Ramos (cell line): ENCODE data around the gene MGLL.

ENCODE experiments used
- in situ Hi-C: fragments of 300-500 bp; cut with MboI; formaldehyde crosslinking; loops from one replicate; pipeline ENCODE4 v1.14.3; 2022; ENCODE audit warnings: low sequenced_read_pairs; ENCODE audit not compliant: unreplicated experiment

The MGLL gene

DNA sequence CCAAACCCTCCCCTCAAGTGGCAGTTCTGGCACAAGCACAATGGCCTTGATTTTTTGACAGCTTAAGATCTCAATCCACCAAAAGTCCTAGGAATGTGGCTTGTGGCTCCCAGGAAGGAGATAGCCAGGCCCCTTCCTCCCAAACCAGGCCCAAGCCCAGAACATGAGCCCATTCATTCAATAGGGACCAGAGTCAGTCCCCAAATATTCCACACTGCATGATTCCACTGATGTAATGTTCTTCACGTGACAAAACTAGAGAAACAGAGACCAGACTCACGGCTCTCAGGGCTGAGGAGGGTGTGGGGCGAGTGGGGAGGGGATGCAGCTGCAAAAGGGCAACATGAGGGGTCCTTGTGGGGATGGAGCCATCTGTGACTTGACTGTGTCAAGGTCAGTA lies 124.0 kb downstream of the MGLL start:
- in situ Hi-C loops, result no loop called here

DNA sequence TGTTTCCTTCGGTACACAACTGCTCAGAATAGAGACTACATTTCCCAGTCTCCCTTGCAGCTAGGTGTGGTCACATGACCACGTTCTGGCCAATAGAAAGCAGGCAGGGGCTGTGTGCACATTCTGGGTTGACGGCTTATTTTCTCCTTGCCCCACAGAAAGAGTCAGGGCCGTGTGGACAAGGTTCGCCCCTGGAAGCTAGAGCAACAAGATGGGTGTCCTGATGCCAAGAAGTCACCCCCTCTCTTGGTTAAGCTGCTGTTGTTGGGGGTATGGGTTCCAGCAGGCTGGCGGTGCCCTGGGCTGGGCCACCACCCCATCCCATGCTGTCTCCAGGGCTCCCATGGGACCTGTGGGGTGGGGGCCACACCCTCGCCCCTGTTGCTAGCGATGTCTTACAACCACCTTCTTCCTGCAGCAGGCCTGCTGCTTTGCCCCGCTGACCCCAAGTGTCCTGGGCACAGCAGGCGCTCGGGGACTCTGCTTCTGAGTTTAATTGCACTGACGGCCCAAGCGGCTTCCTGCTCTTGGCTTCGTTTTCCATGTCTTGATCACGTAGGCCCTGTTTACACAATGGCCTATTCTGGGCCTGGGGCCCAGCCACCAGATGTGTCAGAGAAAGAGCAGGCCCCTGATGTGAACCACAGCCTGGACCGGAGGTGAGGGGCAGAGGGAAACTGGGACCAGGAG lies 124.6 kb downstream of the MGLL start:
- in situ Hi-C loops, result no loop called here

DNA sequence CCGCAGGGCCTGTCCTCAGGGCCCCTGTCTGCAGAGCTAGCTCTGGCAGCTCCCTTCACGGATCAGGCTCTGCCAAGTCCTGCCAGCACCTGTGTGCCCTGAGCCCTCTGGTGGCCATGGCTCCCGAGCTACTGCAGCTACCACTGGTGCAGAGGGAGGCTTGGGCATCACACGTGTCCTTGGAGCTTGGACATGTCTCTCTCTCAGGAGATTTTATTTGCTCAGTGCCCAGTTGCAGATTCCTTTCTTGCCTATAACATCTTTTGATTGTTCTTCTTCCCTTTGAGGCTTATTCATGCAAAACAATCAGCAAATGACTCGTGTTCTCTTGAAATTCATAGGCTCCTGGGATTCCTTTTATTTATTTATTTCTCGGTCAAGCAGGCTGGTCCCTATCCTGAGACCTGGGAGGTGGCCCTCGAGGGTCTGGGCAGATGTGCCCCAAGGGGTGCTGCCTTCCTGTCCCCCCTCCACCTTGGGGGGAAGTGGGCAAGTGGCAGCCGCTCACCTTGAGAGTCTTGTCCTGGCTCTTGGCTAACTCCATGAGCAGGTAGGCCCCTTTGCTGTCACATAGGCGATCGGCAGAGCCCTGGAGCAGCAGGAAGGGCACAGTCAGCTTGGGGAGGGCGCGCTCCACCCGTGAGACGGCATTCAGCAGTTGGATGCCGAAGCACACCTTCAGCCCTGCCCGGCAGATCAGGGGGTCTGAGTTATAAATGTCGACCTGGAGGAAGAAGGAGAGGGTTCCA lies 127.7 kb downstream of the MGLL start:
- in situ Hi-C loops, result no loop called here

DNA sequence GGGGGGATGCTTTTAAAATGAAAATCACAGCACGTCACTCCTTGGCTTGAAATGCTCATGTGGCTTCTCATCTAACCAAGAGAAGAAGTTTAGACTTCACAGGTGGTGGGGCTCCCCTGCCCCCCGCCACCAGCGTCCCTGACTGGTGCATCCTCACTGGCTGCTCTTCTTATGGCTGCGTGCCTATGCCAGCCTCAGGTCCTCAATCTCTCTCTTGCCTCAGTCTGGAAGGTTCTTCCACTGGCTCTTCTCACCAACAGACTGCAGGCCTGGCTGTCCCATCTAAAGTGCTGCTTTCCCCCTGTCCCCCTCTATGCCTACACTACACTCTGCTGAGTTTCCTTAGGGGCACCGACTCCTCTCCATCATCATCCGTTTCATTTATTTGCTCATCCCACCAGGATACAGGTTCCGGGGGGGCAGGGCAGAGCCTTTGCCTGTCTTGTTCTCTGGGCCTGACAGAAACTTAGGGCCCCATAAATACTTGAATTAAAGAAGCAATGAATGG lies 128.9 kb downstream of the MGLL start:
- in situ Hi-C loops, result no loop called here

DNA sequence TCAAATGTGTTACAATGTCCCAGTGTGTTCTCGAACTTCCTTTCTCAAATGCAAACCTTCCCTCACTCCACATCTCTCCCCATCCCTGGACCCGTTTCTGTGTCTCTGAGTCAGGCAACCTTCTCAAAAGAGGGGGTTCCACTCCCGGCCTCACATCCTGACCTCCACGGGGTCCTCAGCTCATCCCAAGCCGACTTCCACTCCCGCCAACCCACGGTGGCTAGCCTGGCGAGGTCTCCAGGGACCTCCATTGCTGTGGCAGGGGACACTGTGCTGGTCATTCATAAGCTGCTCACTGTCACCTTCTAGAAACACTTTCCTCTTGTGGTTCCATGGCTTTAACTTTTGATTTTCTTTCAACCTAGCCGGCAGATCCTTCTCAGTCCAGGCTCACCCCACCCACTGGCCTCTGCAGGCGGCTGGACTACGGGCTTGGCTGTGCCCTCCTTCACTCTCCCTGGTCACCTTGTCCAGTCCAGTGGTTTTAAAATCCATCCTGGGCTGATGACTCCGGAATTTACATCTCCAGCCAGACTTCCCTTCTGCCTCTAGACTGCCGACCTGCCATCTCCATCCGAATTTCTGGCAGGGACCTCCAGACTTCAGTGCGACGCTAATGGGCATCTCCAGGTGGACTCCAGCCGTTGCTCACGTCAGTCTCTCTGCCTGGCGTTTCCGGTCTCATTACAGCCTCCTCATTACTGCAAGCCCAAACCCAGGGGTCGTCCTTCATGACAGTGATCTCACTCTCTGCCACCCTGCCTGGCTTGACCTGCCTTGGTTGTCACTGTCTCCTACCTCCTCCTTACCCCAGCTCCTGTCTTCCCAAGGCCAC lies 129.6 kb downstream of the MGLL start:
- in situ Hi-C loops, result no loop called here

DNA sequence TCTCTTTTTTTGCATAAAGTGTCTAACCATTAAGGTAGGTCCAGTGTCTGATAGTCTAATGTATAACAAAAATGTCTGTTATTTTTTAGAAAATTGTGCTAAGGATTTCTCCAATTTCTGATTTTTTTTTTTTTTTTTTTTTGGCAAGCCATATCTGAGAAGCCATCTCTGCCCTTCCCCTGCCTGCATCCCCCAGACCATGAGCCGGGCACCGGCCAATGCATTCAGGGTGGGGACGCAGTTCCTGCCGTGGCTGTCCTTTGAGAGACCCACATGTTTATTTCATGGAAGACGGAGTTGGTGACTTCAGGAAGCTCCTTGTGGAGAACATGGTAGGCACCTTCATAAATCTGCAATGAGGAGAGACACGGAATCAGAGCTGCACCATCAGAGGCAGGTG lies 130.3 kb downstream of the MGLL start:
- in situ Hi-C loops, result no loop called here

DNA sequence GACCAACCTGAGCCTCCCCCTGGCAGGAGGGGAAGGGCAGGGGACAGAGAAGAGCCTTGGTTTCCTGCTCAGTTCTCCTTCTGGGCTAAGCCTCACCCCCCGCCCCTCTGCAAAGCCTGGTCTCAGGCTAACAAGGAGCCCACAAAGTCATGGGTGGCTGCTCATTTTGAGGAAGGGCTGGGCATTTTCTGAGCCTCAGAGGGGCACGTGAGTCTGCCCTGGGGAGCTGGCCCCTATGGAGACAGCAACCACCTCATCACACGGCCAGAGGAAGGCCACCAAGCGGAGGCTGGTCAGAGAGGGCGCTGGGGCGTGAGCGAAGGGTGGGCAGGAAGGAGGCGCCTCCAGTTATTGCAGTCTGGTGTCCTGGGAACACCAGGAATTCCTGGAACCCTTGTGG lies 130.8 kb downstream of the MGLL start:
- in situ Hi-C loops, result no loop called here

DNA sequence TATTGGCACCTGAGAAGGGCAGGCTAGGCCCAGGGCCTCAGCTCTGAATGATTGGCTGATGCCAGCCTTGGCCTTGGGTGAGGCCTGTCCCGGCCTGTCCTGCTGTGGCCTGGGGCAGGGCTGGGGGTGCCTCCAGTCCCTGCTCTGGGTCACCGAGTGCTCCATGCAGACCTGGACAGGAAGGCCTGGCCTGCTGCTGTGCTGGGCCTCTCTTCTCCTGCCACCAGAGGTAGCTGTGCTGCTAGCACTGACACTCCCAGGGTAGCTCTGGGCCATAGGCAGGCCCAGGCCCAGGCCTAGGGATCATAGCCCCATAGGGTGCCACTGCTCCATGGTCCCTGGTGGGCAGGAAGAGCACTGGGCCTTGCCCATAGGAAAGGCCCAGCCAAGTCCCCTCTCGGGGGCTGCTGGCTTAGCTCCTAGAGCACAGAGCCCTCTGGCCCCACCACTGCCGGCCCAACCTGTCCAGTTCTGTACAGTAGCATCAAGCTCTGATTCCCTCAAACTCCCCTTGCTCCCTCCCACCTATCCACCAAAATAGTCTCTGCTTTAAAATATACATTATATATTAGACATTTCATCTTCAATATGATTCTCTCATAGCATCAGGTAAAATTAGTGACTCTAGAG lies 131.4 kb downstream of the MGLL start:
- in situ Hi-C loops, result no loop called here

DNA sequence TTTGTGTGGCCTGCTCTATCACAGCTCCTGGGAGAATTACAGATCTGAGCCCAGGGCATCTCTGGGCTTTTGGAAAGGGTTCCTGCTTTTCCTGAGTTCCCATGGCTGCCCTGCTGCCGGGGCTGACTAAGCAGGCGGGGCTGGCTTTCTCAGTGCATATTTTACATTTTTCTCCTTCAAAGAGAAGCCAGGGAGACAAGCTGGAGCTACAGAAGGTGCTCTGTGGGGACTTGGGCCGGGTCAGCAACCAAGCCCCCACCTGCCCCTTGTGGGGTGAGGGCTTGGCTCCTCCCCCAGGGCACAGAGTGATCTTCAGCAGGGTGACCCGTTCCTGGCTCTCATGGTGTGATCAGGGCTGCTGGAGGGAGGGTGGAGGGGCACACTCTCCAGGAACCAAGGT lies 132.2 kb downstream of the MGLL start:
- in situ Hi-C loops, result no loop called here

DNA sequence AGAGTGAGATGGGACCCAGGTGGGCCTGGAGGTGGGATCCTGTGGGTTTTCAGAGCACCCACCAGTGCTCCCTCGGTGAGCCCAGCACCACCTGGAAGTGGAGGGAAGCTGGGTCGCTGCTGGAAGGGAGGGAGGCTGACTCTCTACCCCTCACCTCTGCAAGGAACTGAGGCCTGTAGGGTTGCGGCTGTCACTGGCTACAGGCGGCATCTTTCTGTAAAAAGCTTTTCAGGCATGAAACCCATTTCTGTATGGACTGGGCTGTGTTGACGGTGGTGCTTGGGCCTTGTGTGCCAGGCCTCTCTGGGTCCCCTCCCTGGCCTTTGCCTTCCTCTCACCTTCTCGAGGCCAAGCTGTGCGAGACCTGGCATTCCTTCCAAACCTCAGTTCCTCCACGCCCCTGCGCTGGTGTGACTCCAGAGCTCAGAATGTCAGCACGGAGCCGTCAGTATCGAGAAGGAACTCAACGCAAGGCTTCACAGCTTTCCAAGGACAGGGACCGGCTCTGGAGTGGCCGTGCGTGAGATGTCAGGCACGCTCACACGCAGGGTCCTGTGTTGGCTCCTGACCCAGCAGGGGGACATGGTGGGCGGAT lies 133.0 kb downstream of the MGLL start:
- in situ Hi-C loops, result no loop called here

DNA sequence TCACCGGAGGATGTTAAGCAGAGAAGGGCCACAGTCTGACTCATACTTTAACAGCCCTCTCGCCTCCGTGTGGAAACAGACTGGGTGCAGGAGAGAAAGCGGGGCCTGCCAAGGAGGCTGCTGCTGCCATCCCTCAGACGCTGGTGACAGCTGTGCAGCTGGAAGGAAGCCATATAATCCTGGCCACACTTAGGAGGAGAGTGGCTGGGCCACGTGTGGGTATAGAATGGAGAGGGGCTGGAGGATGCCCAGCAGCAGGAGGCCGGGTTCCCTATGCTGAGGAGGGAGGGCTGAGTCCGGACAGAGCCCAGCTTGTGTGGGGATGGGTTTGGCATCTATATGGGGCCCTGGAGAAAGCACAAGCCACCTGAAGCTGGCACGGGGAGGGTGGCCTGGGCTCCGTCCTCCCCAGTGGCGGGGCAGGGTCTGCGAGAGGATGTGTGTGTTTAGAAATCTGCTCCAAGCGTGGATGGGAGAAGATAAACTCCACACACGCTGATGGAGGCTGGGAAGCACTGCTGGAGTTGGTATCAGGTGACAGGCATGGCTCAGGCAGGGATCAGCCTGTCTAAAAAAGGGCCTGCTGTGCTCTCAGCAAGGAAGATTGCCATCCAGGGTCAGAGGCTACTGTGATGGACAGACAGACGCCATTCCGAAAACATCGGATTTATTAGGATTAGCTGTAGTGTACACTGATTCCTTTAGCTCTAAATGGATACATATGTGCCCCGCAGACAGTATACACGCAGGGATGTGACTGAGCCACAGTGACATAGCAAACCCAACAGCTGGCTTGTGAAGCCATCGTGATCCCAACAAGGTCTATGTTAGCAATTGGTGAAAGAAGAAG lies 133.7 kb downstream of the MGLL start:
- in situ Hi-C loops, result no loop called here

DNA sequence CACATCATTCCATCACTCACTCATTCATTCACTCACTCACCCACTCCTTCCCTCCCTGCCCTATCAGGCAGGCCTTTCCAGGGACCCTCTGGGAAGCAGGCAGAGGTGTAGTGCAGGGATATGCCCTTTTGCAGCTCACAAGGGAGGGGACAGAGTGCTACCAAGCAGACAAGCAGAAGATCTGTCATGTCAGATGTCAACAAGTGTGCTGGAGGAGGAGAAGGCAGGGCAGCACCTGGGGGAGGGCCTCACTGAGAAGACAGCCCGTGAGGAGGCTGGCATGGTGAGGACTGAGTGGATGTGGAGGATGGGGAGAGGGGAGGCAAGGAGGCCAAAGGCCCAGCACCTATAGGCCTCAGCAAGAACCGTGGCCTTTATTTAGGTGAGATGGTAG lies 134.3 kb downstream of the MGLL start:
- in situ Hi-C loops, result no loop called here

DNA sequence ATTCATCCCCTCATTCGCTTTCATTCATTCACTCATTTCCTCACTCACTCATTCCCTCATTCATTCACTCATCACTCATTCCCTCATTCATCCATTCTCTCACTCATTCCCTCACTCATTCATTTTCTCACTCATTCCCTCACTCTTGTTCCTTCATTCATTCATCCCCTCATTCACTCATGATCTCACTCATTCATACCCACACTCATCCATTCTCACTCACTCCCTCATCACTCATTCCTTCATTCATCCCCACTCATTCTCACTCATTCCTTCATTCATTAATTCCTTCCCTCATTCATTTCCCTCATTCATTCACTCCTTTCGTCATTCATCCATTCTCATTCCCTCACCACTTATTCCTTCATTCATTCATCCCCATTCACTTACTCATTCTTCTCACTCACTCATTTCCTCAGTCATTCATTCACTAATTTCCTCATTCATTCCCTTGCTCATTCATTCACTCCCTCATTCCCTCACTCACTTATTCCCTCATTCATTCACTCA lies 135.0 kb downstream of the MGLL start:
- in situ Hi-C loops, result no loop called here

DNA sequence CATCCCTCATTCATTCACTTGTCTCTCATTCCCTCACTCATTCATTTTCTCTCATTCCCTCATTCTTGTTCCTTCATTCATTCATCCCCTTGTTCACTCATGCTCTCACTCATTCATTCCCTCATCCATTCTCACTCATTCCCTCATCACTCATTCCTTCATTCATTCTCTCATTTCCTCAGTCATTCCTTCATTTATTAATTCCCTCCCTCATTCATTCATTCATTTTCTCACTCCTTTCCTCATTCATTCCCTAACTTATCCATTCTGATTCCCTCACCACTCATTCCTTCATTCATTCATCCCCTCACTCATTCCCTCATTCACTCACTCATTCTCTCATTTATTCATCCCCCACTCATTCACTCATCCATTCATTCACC lies 135.8 kb downstream of the MGLL start:
- in situ Hi-C loops, result no loop called here

DNA sequence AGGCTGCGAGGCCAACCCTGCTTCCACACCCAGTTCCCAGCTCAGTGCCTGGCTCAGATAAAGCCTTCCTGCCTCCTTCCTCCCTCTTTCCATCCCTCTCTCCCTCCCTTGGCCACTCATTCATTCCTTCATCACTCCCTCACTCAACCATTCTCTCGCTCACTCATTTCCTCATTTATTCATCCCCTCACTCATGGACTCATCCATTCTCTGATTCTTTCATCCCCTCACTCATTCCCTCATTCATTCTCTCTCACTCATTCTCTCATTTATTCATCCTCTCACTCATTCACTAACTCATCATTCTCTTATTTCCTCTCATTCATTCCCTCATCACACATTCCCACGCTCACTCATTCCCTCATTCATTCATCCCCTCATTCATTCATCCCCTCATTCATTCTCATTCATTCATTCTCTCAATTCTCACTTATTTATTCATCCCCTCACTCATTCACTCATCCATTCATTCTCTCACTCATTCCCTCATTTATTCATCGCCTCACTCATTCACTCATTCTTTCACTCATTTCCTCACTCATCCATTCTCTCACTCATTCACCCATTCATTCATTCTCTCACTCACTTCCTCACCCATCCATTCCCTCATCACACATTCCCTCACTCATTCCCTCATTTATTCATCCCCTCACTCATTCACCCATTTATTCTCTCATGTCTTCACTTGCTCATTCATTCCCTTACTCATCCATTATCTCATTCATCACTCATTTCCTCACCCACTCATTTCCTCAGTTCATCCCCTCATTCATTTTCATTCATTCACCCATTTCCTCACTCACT lies 136.4 kb downstream of the MGLL start:
- in situ Hi-C loops, result no loop called here

DNA sequence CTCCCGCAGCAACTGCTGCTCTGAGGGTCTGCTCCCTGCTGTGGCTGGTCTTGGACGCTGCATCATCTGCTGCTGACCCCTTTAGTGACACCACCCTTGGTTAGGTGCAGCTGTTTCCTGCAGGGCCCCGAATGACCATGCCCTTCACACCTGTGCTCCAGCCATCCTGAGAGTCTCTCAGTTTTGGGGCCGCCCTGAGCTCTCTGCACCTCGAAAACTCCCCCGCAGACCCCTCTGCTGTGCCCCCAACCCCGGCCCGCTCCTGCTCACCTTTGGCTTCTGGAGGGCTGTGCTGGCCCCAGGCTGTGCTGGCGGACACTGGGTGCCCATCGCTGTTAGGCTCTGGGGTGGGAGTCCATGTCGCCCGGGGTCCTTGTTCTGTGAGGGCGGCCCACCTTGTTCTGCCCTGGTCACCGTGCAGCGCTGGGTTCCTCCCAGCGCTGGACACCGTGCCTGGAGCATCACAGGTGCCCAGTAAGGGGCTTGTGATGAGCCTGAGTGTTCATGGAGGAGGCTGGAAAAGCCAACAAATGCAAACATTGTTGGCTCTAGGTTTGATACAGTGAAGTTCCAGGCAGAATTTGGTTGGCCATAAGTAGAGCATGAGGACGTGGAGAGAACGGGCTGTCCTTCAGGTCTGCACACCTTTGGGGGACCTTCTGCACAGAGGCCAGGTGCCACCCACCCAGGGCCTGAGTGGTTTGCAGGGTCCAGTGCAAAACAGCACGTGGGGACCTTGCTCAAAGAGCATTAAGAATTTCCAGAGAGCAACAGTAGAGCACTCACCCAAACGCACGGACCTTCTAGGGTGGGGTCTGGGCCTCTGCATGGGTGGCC lies 137.2 kb downstream of the MGLL start:
- in situ Hi-C loops, result no loop called here

DNA sequence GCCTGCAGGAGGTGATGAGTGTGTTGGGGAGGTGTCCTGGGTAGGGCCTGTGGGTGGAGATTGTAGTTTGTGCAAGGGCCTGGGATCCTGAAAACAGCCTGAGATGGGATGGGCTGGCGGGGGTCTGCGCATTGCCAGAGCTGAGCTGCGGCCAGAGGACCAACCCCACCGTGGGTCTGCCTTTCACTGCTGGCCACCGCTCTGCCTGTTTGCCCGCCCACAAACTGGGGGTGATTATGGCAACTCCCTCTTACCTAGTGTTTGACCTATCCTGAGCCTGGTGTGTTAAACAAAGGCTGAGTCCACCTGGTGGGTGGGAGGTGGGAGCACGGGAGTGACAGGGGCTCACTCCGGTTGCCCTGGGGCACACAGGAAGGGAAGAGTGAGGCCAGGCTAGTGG lies 139.8 kb downstream of the MGLL start:
- in situ Hi-C loops, result no loop called here
